MM.1S (cell line): ENCODE data around the gene CAST.

ENCODE experiments used
- DNase-seq: peaks from one replicate; pipeline ENCODE4 v3.0.0-alpha.2; 2015
- H2AFZ ChIP-seq: fragments of 300-600 bp; sonication (generic); 2 replicates; pipeline ENCODE4 v1.6.0; 2016; ENCODE audit warnings: antibody characterized with exemption, low read length
- H3F3A ChIP-seq: fragments of 300-600 bp; sonication (generic); 2 replicates; pipeline ENCODE4 v1.6.1; 2016; ENCODE audit warnings: mild to moderate bottlenecking, antibody characterized with exemption, low read length, moderate library complexity, mixed read lengths; ENCODE audit not compliant: insufficient read depth
- H3K27ac ChIP-seq: fragments of 300-600 bp; sonication (generic); 2 replicates; pipeline ENCODE4 v1.5.1; 2016; ENCODE audit warnings: mild to moderate bottlenecking, low read length
- H3K27me3 ChIP-seq: fragments of 300-600 bp; sonication (generic); replicated peaks from 2 replicates; pipeline ENCODE4 v1.6.0; 2016; ENCODE audit warnings: low read length; ENCODE audit not compliant: insufficient read depth
- H3K36me3 ChIP-seq: fragments of 300-600 bp; sonication (generic); replicated peaks from 2 replicates; pipeline ENCODE4 v1.6.1; 2016; ENCODE audit warnings: mild to moderate bottlenecking, low read length, mixed read lengths; ENCODE audit not compliant: insufficient read depth
- H3K4me1 ChIP-seq: fragments of 300-600 bp; sonication (generic); 2 replicates; pipeline ENCODE4 v1.6.1; 2016; ENCODE audit warnings: low read length, mixed read lengths
- H3K4me2 ChIP-seq: fragments of 300-600 bp; sonication (generic); 2 replicates; pipeline ENCODE4 v1.6.0; 2016; ENCODE audit warnings: low read depth, low read length
- H3K4me3 ChIP-seq: fragments of 300-600 bp; sonication (generic); 2 replicates; pipeline ENCODE4 v1.5.1; 2016; ENCODE audit warnings: low read length, mixed read lengths
- H3K79me2 ChIP-seq: fragments of 300-600 bp; sonication (generic); 2 replicates; pipeline ENCODE4 v1.6.1; 2016; ENCODE audit warnings: mixed run types, low read length, mixed read lengths
- H3K9ac ChIP-seq: fragments of 300-600 bp; sonication (generic); 2 replicates; pipeline ENCODE4 v1.6.1; 2016; ENCODE audit warnings: low read length, mixed read lengths
- H3K9me2 ChIP-seq: fragments of 300-600 bp; sonication (generic); replicated peaks from 2 replicates; pipeline ENCODE4 v1.6.1; 2016; ENCODE audit warnings: mild to moderate bottlenecking, low read length, mixed read lengths; ENCODE audit not compliant: insufficient read depth
- H3K9me3 ChIP-seq: fragments of 300-600 bp; sonication (generic); replicated peaks from 2 replicates; pipeline ENCODE4 v1.6.1; 2016; ENCODE audit warnings: mild to moderate bottlenecking, low read length, mixed read lengths; ENCODE audit not compliant: insufficient read depth
- H4K20me1 ChIP-seq: fragments of 300-600 bp; sonication (generic); 2 replicates; pipeline ENCODE4 v1.6.1; 2016; ENCODE audit warnings: mild to moderate bottlenecking, low read length, moderate library complexity, mixed read lengths; ENCODE audit not compliant: insufficient read depth
- CTCF ChIP-seq: fragments of 300-600 bp; sonication (generic); IDR thresholded peaks from 2 replicates; pipeline ENCODE4 v1.5.1; 2016; ENCODE audit warnings: antibody characterized with exemption, low read length, mixed read lengths
- EZH2 ChIP-seq: fragments of 300-600 bp; sonication (generic); optimal IDR thresholded peaks from 2 replicates; pipeline ENCODE3; 2017; ENCODE audit warnings: low read depth, mild to moderate bottlenecking, antibody characterized with exemption, low read length, mixed read lengths
- EZH2phosphoT487 ChIP-seq: fragments of 300-600 bp; sonication (generic); IDR thresholded peaks from 2 replicates; pipeline ENCODE4 v1.6.1; 2018; ENCODE audit warnings: antibody characterized with exemption, low read length

CAST gene

GRCh38 chr5:96771395-96771794 is 109.2 kb downstream of the CAST start:
- Histone ChIP-seq H3K27me3 (no peaks in the 10 kb centered on the region), H3K9me3 (no peaks in the 10 kb centered on the region), H3K79me2 (no peaks in the 10 kb centered on the region), H3K4me3 (no peak overlapping the region), H3K4me1 (peaks cover 4% of the 10 kb centered on the region; the same call in 1 of the 2 replicates), H3F3A (no peaks in the 10 kb centered on the region), H3K27ac (no peak overlapping the region), H2AFZ (no peak overlapping the region), H3K9ac (no peak overlapping the region), H3K9me2 (no peaks in the 10 kb centered on the region), H3K36me3 (no peaks in the 10 kb centered on the region; the same call in none of the 2 replicates), H3K4me2 (no peak overlapping the region), H4K20me1 (no peaks in the 10 kb centered on the region)
- TF ChIP-seq EZH2, result no peak
- TF ChIP-seq EZH2phosphoT487, result no peak
- TF ChIP-seq CTCF, result no peak
- peak; percentile 34 for DNase-seq

GRCh38 chr5:96772111-96772510 is 109.9 kb downstream of the CAST start:
- no peak overlapping the region for H3K4me2 ChIP-seq
- no peaks in the 10 kb centered on the region for H3K27me3 ChIP-seq
- no peaks in the 10 kb centered on the region for H3K9me3 ChIP-seq
- peaks cover under 1% of the 10 kb centered on the region for H3K36me3 ChIP-seq
- TF ChIP-seq EZH2phosphoT487, result no peak
- TF ChIP-seq CTCF, result no peak
- TF ChIP-seq EZH2, result no peak
- H3F3A ChIP-seq, result no peaks in the 10 kb centered on the region
- H3K9ac ChIP-seq, result no peak overlapping the region
- H4K20me1 ChIP-seq, result no peaks in the 10 kb centered on the region
- no peak overlapping the region for H3K4me3 ChIP-seq
- no peak overlapping the region for H3K27ac ChIP-seq
- peaks cover 4% of the 10 kb centered on the region; the same call in 1 of the 2 replicates for H3K4me1 ChIP-seq
- H3K9me2 ChIP-seq, result no peaks in the 10 kb centered on the region
- H3K79me2 ChIP-seq, result no peaks in the 10 kb centered on the region
- no peak overlapping the region for H2AFZ ChIP-seq
- DNase-seq, result no peak

GRCh38 chr5:96772542-96772941 is 110.4 kb downstream of the CAST start:
- Histone ChIP-seq H3K4me3 (no peak overlapping the region), H3K4me1 (peaks cover 4% of the 10 kb centered on the region; the same call in 1 of the 2 replicates), H3K4me2 (no peak overlapping the region), H3K79me2 (no peaks in the 10 kb centered on the region), H3K9me3 (no peaks in the 10 kb centered on the region), H3K36me3 (peaks cover 4% of the 10 kb centered on the region), H3K27ac (no peak overlapping the region), H3F3A (no peaks in the 10 kb centered on the region), H2AFZ (no peak overlapping the region), H3K9ac (no peak overlapping the region), H3K9me2 (no peaks in the 10 kb centered on the region), H4K20me1 (no peaks in the 10 kb centered on the region), H3K27me3 (no peaks in the 10 kb centered on the region)
- no peak for DNase-seq
- TF ChIP-seq EZH2phosphoT487, result no peak
- TF ChIP-seq EZH2, result no peak
- TF ChIP-seq CTCF, result no peak
